Measurements from ENCODE around the gene ZMIZ1.

The ZMIZ1 gene

DNA sequence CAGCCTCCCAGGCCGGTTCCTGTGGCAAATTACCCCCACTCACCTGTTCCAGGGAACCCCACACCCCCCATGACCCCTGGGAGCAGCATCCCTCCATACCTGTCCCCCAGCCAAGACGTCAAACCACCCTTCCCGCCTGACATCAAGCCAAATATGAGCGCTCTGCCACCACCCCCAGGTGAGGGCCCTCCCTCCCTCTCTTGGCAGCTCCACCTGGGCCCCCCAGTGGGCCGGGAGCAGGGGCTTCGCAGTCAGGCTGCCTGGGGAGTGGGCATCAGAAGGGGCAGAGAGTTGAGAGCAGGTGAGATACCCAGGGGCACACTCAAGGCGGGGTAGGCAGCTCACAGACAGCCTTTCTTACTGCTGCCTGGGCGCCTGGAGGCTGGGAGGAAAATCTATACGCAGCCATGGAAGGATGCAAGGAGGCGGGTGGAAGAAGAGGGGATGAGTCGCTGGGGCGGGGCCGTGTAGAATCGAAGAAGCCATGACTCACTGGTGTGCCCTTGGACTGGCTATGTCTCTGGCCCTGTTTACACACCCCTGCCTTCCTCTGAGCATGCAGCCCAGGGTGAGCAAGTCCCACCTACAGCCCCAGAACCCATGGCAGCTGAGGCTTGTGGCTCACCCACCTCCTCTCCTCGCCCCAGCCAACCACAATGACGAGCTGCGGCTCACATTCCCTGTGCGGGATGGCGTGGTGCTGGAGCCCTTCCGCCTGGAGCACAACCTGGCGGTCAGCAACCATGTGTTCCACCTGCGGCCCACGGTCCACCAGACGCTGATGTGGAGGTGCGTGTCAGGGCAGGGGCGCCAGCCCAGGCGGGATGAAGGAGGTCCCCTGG, 229.9 kb downstream of the ZMIZ1 start:
- DNase-seq = no peak

DNA sequence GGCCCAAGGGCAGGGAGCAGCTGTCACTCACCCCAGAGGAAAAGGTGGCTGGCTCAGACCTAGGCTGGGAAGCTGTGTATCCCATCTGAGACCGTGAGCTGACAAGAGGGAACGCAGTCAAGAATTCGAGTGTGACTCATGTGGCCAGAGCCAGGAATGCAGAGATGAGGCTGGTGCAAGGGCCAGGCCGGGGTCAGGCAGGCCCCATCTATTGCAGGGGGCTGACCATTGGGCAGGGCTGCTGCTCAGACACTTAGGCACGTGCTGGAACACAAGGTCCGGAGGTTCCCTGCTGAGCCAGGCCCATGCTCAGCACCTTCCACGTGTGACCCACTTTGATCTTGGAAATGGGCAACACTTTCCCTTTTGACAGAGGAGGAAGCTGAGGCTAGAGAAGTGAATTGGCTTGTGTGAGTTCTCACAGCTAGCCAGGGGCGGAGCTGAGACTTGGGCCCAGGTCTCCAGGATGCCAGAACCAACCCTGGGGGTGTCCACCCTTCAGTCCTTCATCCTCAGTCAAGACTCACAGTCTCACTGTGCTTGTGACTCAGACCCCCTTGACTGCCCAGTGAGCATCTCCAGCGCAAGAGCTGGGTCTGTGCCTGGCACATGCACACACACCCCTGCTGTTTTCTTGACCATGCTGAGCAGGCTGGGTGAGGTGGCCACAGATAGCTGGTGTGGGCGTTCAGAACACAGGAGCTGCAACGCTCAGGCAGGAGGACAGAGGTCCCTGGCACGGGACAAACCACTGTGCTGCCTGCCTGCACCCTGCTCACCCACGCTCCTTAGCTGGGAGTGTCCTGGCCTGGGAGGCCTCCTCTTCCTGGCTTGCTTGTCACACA, 230.9 kb downstream of the ZMIZ1 start:
- no peak for DNase-seq

DNA sequence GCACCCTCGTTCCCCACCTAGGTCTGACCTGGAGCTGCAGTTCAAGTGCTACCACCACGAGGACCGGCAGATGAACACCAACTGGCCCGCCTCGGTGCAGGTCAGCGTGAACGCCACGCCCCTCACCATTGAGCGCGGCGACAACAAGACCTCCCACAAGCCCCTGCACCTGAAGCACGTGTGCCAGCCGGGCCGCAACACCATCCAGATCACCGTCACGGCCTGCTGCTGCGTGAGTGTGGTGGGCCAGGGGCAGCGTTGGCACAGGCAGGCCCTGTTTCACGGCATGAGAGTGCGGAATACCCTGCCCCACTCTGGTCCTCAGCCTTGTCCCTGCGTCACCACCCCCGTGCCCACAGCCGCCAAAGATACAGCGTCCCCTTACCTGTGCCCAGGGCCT, 231.9 kb downstream of the ZMIZ1 start:
- no peak for DNase-seq

DNA sequence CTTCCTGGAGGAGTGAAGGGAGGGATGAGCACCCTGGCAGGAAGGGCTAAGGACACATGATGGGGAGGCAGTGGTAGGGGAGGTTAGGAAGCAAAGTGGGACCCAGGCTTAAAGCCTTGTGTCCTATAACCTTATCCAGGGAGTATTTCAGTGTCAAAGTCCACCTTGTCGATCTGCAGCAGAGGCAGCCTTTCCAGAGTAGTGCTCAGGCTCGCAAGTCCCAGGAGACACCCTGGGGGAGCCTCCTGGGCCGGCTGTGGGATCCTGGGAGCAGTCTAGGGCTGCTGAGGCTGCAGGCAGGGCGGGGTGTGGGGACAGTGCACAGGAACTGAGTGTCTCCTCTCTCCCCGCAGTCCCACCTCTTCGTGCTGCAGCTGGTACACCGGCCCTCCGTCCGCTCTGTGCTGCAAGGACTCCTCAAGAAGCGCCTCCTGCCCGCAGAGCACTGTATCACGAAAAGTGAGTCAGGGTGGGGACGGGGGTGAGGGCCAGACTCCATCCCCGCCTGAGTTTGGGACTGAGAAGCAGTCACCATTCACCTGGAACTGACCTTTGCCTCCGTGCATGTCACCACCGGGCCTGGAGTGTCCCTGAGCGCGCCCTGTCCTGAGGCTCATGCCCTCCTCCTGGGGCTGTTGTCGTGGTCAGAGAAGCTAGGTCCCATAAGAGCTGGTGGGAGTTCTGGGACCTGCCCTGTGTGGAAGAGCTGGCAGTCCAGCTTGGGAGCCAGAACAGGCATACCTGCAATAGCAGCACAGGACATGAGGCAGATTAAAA, 233.2 kb downstream of the ZMIZ1 start:
- DNase-seq = no peak

DNA sequence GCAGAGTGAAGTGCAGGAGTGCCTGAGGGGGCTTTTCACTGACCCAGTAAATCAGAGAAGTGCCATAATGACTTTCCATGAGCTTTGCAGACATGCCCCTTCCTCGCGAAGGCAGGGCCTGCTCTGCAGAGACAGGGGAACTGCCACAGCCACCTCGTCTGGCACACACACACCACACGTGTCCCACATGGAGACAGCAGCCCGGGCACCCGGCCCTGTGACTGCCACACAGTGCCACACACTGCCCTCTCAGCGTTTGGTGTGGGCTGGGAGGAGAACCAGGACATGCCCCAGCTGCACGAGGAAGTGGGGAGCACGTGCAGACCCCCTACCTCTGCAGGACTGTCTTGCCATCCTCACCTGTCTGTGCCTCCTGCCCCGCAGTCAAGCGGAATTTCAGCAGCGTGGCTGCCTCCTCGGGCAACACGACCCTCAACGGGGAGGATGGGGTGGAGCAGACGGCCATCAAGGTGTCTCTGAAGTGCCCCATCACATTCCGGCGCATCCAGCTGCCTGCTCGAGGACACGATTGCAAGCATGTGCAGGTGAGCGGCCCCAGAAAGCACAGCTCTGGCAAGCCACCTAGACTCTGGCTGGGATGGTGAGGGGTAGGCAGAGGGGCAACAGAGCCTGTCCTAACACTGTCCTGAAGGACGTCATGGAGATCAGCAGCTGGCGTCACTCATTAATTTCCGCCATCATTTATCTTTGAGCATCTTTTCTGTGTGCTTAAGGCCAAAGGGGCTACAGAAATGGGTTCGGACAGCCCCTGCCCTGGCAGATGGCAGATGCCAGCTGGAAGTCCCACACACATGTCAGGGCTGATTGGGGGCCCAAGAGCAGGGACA, 235.1 kb downstream of the ZMIZ1 start:
- DNase-seq = no peak

DNA sequence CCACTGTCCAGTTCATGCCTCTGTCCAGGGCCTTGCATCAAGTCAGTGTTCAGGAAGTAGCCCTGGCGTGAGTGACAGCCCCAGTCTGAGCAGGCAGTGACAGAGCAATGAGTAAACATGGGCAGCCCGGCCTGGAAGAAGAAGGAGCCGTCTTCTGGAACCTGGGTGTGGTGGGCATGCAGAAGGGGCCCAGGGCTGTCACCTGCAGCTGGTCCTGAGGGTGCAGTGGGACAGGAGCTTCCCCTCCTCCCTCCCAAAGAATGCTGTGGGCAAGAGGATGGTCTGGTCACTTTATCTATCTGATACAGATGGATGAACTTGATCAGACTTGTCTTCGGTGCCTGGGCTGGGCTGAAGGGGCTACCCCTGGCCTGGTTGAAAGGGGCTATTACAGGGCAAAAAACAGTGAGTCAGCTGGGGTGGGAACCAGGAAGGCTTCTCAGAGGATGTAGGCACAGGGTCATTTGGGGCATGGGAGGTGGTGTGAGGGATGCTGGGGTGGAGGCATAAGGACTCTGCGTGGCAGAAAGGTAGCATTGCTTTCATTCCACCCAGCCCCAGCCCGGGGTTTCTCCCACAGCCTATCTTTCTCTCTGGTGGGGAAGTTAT, 235.8 kb downstream of the ZMIZ1 start:
- no peak for DNase-seq

DNA sequence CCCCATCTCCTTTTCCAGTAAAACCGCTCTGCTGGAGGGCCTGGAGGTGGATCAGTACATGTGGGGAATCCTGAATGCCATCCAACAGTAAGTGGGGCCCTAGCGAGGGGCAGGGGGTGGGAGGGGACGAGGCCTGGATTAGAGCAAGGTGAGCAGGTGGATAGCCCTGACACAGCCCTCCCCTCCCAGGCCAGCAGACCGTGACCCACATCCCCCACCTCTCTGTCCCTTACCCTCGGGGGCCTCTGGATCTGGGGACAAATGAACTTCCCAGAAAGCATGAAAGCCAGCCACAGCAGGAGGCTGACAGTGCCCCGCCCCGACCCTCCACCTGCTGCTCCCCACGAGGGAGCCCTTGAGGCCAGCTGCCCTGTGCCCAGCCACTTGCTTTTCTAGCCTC, 236.7 kb downstream of the ZMIZ1 start:
- DNase-seq = no peak

DNA sequence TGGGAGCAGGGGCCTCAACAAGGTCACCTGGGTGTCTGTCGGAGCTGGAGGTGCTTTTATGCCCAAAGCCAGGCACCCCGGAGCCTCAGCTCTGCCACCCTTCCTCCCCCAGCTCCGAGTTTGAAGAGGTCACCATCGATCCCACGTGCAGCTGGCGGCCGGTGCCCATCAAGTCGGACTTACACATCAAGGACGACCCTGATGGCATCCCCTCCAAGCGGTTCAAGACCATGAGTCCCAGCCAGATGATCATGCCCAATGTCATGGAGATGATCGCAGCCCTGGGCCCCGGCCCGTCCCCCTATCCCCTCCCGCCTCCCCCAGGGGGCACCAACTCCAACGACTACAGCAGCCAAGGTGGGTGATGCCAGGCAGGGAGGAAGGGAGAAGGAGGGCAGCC, 237.2 kb downstream of the ZMIZ1 start:
- DNase-seq = no peak

DNA sequence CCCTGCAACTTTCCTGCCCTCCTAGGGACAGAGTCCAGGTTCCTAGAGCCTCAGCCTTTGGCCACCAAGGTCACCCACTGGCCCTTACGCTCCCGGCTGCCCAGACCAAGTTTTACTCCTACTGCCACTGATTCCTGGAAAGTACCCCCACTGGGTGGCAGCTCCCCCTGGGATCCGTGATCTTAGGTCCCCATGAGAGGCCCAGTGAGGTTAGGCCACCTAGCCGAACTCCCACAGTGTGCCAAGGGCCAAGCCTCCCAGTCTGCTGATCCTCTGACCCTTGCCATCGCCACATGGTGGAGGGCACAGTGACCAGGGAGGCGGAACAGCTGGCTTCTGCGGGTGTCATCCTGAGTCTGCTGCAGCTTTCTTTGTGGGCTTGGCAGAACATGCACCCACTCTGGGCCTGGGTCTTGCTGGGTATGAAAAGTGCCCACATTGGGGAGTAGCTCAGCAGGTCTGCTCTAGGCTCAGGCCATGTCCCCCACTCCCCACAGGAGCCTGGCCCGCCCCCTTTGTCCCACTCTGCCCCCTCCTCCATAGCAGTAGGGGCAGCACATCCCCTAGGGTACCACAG, 238.0 kb downstream of the ZMIZ1 start:
- DNase-seq = no peak

DNA sequence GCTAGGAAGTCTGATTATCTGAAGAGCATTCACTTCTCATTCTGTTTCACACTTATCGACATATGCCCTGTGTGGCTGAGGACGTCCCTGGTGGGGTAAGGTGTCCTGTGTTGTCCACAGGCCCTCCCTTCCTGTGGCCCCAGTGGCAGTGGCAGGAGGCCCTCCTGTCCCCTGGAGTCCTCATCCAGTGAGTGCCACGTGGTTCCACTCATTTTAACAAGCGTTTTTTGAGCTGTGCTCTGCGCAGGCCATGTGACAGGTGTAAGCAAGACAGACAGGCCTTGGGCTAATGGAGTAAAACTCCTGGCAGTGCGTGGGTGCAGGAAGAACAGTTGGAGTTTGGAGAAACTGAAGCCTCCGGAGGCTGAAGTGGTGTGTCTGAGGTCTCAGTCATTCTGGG, 239.2 kb downstream of the ZMIZ1 start:
- no peak for DNase-seq

DNA sequence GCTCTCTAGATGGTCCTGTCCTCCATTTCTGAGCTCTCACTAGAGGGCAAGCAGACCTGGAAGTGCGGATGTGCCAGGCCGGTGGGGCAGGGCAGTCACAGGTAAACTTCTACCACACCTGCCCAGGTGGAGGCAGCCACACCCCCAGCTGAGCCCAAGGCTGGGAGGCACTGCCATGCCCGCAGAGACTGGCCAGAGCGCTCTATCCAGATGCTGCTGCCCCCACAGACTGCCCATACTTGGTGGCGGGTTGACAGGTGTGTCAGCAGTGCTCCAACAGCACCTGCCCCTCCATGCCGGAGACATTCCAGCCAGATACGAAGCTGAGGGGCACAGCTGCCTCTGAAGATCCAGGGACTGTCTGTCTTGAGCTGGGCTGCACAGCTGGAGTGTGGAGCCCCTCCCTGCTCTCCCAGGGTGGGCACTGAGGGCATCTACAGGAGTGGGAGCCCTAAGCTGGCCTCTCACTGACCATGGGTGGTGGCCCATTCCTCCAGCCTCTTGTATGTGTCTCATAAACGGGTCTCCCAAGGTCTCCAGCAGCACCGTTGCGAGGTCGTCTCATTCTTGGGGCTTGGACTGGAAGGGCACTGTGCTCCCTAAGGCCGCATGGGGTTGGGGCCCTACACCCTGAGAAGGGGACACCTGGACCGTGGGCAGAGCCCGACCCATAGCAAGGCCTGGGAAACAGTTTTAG, 240.4 kb downstream of the ZMIZ1 start:
- DNase-seq = no peak

DNA sequence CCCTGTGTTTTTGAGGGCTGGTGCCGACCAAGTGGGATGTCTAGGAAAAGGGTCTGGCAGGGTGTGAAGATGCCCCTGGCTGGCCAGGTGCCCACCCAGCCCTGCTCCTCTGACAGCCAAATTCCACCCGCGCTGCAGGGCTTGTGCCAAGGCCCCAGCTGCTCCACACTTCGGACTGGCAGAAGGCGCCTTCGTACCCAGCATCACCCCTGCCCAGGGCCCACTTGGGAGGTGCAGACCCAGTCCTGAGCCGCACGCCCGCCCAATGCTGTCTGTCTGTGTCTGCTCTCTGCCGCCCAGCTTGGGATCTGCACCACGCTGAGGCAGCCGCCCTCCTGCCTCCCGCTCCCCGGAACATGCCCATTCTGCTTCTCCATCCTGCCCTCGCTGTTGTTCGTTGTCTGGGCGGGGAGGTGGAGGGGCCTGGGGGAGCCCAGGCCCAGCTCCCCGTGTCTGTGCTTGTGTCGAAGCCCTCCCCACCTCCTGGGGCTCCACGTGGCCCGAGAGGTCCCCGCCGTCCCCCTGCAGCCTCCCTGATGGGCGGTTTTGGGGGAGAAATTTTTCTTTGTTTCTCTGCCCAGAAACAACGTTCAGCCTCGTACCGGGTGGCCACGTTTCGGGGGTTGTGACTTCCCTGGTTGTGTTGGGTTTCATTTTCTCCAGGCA, 241.6 kb downstream of the ZMIZ1 start:
- no peak for DNase-seq

DNA sequence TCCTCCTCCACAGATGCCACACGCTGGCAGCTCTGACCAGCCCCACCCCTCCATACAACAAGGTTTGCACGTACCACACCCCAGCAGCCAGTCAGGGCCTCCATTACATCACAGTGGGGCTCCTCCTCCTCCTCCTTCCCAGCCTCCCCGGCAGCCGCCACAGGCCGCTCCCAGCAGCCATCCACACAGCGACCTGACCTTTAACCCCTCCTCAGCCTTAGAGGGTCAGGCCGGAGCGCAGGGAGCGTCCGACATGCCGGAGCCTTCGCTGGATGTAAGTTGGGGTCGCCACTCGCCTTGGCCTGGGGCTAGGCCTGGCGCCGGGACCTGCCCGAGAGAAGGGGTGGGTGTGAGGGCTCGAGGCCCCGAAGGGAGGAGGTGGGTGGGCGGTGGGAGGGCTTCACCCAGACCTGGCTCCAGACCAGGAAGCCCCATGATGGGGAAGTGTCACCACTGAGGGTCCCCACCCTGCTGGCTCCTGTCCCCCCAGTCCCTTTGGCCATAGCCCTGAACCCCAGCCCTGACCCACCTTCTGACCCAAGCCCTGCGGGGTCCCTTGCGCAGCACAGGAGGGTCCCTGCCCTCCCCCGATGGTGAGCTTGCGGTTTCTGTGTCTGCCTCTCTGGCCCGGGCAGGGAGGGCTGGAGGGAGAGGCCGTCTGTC, 242.3 kb downstream of the ZMIZ1 start:
- DNase-seq = no peak

DNA sequence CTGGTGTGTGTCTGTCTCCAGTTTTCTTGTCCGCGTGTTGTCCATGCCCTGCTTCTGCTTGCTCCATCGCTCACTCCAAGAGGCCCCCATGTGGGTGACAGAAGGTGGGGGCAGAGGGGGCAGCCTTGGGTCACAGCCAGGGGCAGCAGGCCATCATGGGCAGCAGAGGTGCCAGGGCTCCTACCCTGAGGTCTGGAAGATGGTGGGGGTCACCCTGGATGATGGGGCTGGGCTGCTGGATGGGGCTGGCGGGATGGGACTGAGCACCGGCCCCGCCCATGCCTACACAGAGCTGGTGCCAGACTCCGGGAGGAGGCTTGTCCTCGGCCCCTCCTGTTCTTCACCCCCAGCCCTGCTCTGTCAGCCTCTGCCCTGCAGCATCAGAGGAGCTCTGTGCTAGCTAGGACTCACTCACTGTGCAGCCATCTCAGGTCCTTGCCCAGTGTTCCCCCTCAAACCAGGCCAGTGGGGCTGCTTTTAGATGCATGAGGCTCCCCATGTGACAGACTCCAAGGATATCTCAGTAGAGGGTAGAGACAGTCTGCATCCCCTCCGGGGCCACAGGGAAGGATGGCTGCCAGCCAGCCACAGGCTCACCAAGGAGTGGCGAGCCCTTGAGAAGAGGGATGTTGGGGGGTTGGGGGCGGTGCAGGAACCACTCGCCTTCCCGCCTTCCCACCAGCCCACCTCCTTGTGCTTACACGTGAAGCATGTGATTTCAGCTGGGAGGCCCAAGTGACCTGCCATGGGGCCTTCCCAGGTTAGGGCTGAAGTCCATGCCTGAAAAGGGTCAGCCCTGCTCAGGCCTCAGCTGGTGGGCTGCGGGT, 243.0 kb downstream of the ZMIZ1 start:
- DNase-seq = no peak

DNA sequence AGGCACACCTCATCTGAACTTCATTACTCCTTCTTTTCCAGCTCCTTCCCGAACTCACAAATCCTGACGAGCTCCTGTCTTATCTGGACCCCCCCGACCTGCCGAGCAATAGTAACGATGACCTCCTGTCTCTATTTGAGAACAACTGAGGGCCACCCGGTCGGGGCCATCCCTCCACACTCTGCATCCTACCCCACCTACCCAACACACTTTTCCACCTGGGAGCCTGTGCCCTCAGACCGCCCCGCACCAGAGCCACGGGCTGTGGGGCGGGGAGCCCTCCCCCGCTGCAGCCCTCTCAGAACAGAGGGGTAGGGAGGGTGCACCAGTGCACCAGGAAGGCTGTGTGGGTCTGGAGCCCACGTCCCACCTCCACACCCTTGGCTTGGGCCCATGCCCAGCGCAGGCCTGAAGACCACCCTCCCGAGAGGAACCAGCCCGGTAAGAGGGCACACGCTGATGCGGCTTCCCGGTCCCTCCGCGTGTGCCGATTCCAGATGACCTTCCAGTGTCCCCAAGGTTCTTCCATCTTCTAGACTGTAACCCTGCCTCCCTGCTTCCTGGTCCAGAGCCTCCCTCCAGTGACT, 243.9 kb downstream of the ZMIZ1 start:
- no peak for DNase-seq

DNA sequence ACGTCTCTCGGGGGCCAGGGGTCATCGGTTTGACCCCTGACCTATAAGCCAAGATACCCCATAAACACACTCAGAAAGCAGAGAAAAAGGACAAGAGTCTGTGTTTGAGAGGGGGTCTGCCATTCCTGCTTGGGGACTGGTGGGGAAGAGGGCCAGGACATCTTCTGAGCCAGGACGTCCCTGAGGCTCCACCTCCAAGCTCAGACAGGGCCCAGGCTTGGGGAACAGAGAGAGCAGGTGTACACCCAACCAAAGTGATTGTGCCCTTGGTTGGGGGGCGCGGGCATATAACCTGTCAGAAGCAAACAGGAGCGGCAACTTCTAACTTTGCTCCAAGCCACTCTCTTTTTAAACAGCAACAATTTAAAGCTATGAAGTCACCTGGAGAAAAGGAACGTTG, 244.6 kb downstream of the ZMIZ1 start:
- DNase-seq = no peak

DNA sequence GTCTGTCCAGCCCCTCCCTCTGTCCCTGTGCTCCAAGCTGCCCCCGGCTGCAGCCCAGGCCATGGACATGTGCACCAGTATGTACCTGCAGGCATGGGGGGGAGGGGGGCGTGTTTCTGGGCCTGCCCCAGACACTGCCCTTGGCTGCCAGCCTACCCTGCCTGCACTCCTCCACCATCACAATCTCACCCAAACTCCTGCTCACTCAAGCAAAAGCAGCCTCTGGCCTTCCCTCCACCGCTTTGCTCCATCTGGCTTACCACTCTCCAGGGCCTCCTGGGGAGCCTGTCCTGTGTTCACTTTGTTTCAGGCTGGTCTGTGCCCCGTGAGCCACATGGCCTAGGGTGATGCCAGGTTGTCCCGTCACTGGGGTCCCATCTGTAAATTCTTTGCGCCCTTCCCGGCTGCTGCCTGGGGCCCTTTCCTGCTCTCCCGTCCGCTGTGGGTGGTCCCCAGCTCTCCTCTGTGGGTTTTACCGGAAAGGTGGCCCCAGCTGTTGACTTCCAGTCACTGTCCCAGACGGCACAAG, 245.2 kb downstream of the ZMIZ1 start:
- DNase-seq = no peak
